GM19238 (cell line): ENCODE data around the gene ZMYND11.
"Not testable (repeated sequence)": the region's sequence is repeated elsewhere in the genome, so short reads cannot be mapped to it uniquely, and the experiment has no call there.

Experiments used
- DNase-seq: peaks from one replicate; pipeline ENCODE4 v3.0.0; 2011; ENCODE audit warnings: low spot score; ENCODE audit not compliant: insufficient read length

The ZMYND11 gene

DNA sequence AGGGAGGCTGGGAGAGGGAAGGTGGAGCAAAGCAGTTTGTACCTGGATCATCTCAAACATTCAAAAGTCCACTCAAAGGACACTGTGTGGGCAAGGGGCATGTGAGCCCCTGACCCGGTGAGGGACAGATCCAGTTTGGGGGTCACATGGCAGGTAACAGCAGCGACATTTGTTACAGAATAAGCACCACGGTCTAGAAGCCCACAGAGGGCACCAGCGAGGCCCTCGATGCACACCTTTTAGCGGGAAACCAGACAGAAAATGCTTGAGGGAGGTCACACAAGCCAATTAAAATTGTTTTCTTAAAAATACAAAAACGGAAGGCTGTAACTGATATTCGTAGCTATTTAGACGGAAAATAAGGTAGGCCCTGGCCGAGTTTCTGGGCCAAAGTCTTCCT lies 144.4 kb downstream of the ZMYND11 start:
- DNase-seq, result no peak

GRCh38 chr10:282294-283139 lies 147.3 kb downstream of the ZMYND11 start:
- no peak for DNase-seq

GRCh38 chr10:283140-283479 lies 147.9 kb downstream of the ZMYND11 start:
- DNase-seq, result no peak

- peak; percentile 19 for DNase-seq
Observed at GRCh38 chr10:283916-284356, 148.7 kb downstream of the ZMYND11 start.

GRCh38 chr10:285216-285615 lies 150.0 kb downstream of the ZMYND11 start:
- DNase-seq, result no peak

DNA sequence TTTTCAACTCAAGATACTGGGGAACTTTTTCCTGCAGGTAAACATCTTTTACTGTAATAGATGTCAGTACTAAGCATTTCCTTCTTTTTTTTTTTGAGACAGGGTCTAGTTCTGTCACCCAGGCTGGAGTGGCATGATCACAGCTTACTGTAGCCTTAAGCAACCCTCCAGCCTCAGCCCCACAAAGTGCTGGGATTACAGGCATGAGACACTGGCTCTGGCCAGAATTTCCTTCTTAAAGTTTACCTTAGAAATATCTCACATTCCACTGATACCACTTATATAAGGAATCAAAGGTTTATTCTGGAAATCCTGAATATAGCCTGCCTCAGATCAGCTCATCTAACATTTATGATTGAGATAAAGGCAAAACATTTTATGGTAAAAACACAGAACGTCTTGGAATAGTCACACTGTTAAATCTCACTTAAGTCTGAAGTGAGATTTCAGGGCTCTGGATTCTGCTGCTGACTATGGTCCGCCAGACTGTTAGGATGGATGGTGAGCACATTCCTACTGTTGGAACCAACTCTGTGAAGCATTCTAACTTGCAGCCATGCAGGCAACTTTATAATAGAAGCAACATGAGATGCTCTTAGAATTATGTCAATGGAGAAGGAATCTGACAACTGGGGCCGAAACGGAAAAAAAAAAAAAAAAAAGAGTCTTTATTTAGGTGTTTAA lies 151.9 kb downstream of the ZMYND11 start:
- DNase-seq, result no peak

DNA sequence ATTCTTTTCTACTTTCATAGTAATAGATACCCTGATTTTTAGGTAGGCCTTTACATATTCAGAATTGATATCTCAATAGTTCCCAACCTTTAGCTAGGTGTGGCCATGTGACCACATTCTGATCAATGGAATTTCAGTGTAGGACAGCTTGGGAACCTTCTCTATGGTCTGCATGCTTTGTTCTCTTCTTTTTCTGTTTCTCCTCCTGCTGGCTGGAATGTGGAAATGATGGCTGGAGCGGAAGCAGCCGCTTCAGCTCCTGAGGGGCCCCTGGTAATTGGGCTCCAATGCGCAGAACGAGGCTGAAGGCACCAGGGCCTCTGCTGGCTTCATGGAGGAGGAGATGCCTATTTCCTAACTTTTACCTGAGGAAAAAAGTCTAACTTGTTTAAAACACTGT lies 152.6 kb downstream of the ZMYND11 start:
- DNase-seq, result no peak

GRCh38 chr10:288316-289200 lies 153.3 kb downstream of the ZMYND11 start:
- no peak for DNase-seq

GRCh38 chr10:289581-289980 lies 154.3 kb downstream of the ZMYND11 start:
- DNase-seq, result no peak

DNA sequence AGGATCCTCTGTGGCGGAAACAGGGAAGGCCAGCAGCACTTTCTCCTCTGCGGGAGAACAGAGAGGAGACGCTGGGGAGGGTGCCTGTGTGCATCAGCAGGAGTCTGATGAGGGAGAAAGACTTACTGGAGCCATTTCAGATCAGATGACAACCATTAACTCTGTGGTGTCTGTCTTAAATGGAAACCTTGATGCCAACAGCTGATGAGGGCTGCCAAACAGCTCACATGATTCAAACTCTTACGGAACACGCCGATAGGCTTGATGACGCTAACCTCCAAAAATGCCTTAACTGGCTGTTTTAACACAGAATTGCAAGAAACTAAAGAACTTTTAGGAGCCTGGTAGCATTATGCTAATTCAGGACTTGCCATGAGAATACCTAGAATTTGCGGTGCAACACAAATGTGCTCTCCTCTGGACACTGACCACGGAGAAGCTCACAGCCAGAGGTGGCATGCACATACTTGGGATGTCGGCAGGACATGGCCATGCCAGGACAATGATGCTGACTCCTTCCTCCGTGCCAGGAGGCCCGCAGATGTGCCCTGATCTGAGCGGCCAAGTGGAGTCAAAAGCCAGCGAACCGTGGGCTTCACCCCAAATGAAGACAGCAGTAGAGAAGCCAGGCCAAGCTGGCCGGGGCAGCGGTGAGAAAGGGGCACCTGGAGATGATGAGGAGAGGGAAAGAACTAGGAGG lies 154.9 kb downstream of the ZMYND11 start:
- no peak for DNase-seq

- no peak for DNase-seq
Observed at GRCh38 chr10:293636-294035, 158.4 kb downstream of the ZMYND11 start.

- DNase-seq, result no peak
Observed at GRCh38 chr10:297567-297966, 162.3 kb downstream of the ZMYND11 start.

- no peak for DNase-seq
Observed at GRCh38 chr10:298033-298432, 162.8 kb downstream of the ZMYND11 start.

- no peak for DNase-seq
Observed at GRCh38 chr10:299512-299911, 164.3 kb downstream of the ZMYND11 start.

DNA sequence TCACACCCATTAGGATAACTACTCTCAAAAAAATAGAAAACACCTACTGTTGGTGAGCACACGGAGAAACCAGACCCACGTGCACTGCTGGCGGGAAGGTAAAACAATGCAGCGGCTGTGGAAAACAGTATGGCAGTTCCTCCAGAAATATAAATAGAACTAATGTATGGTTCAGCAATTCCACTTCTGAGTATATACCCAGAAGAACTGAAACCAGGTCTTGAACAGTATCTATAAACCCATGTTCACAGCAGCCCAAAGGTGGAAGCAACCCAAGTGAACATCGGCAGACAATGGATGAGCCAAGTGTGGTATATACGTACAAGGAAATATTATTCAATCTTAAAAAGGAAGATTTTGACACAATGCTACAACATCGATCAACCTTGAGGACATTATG lies 164.7 kb downstream of the ZMYND11 start:
- no peak for DNase-seq

DNA sequence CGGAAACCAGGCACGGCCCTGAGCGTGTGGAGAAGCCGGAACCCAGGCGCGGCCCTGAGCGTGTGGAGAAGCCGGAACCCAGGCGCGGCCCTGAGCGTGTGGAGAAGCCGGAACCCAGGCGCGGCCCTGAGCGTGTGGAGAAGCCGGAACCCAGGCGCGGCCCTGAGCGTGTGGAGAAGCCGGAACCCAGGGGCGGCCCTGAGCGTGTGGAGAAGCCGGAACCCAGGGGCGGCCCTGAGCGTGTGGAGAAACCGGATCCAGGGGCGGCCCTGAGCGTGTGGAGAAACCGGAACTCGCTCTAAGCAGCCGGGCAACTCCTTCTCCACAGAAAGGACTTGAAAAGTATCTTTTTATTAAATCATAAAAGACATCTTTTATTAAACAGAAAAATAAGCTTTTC lies 165.3 kb downstream of the ZMYND11 start:
- DNase-seq, result not testable (repeated sequence)

DNA sequence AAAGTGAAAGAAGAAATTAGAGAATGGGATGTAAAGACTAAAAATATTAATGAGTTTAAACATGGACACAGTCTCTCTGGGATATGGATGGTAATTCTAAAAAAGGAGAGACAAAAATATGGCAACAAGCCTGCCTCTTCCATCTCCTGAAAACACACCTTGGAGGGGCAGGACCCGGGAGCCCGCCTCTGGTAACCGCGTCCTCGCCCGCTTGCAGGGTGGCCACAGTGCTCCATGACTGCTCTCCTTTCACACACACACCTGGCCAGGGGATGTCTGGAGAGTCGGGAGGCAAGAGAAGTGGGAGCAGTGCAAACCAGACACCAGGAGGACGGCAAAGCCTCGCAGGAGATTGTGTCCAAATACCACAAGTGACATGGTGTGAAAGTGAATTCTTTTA lies 166.3 kb downstream of the ZMYND11 start:
- no peak for DNase-seq
